ENCODE data around the gene DPEP1.

DPEP1 gene

DNA sequence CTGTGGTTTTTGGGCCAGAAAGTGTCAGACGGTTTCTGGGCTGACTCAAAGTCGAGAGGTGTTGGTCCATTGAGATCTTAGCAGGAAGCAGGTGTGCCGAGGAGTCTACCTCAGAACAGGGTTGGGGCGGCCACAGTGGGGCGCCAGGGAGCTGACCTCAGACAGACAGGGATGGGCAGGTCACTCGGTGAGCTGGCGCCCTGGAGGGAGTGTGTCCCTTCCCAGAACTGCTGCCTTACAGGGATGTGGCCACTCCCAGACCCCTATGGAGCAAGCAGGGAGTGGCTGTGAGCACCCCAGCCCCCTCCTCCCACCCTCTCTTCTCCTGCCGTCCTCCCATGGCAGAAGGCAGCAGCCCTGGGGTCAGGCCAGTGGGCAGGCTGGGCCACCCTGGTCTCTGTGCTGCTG, 14.0 kb upstream of the DPEP1 start:
- DNase-seq, result no peak

- no peak for DNase-seq
Measured at GRCh38 chr16:89599902-89600301, 13.5 kb upstream of the DPEP1 start.

- DNase-seq, result no peak
Measured at GRCh38 chr16:89600427-89600826, 13.0 kb upstream of the DPEP1 start.

DNA sequence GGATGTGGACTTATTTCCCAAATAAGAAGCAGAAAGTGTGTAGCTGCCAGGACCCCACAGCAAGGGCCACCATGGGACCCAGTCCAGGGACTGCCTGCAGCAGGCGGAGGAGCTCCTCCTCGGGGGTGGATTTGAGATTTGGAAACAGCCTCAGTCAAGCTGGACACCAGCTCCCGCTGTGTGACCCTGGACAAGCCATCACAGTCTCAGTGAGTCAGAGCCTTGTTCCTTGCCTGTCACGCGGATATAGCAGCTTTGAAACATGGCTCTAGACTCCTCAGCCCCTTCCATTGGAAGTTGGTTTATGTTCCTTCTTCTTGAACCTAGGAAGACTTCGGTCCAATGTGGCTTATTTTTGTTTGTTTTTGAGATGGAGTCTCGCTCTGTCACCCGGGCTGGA, 12.5 kb upstream of the DPEP1 start:
- no peak for DNase-seq

DNA sequence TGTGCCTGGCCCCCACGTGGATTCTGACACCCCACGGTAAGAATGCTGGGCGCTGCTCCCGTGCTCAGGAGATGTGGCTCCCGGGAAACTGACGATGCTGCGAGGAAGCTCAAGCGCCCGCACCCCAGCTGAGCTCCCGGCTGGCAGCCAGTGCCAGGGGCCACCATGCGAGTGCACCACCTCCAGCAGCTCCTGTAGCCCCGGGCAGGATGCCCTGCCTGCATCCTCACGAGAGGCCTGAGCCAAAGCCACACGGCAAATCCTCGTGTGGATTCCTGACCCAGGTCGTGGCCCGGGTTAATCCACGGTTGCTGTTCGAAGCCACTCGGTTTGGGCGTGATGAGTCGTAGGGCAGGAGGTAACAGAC, 11.6 kb upstream of the DPEP1 start:
- DNase-seq, result no peak

GRCh38 chr16:89602273-89602951, 11.0 kb upstream of the DPEP1 start:
- peak; percentile 33 for DNase-seq

GRCh38 chr16:89602952-89603590, 10.4 kb upstream of the DPEP1 start:
- no peak for DNase-seq

DNA sequence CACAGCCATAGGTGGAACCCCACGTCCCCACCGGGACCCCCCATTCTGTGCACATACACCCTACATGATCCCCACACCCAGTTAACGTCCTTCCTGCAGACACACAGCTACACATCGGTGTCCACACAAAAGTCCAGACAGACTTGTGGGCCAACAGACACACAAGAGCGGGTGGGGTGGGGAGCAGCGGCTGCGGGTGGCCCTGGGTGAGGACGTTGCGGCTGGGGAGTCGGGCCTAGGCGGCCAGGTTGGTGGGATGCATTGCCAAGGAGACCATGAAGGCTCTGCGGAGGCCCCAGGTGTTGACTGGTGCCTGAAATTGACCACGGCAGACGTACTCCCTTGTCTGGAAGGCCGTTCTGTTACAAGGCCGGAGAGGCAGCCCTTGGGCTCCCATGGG, 8.7 kb upstream of the DPEP1 start:
- no peak for DNase-seq

GRCh38 chr16:89605186-89605970, 8.1 kb upstream of the DPEP1 start:
- DNase-seq, result no peak

DNA sequence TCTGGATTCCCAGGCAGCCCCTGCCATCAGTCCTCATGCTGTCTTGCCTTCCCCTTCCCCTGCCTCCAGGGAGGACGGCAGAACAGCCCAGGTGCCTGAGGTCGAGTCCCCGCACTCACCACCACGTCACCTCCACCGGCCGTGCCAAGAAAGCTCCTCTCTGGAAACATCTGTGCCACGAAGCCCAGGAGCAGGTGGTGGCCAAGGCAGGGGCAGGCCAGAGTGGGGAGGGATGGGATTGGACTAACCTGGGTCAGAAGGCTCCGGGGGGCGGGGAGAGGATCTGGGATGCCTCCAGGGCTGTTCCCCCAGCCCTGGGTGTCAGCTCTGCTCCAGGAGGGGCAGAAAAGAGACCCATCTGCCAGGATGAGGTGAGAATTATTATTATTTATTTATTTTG, 7.4 kb upstream of the DPEP1 start:
- no peak for DNase-seq

DNA sequence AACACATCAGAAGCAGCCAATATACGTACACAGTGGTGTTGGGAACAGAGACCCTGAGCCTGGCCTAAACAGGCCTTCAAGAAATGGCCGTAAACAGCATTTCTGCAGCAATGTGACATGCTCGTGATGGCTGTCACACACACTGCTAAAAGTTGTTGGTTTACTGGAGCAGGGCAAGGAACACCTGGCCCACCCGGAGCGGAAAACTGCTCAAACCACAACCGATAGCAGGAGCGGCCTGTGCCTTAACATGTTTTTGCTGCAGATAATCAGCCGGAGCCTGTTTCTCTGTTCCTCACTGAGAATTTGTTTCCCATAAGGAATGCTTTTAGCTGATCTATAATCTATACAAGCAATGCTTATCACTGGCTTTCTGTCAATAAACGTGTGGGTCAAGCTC, 6.0 kb upstream of the DPEP1 start:
- DNase-seq, result no peak

DNA sequence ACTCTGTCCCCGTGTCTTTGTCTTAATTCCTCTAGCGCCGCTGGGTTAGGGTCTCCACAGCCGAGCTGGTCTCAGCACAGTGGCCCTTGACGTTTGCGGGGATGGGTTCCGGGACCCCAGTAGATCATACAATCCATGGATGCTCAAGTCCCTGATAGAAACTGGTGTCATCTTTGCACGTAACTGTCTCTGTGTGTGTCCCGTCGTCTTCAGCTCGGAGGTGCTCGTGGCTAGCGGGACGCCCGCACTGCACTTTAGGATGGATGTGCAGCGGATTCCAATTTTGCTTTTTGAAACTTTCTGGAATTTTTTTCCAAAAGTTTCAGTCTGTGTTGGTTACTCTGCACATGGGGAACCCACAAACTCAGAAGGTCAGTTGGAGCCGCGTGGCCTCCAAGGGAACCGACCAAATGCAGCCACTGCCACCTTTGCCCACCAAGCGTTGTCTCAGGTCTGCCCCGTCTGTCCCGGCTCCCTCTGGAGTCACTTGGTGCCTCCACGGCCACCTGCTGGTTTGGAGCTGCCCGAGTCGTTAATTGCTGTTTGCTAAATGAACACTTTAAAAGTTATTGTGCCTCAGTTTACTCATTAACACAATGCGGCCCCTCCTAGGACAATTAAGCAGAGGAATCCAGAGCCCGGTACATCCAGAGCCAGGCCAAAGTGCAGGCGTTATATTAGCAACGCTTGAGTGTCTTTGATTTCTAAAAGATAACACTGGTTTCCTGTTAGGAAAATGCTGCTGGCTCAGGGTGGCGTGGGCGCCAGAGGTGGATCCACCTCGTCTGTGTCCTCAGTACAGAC, 5.3 kb upstream of the DPEP1 start:
- DNase-seq, result no peak

DNA sequence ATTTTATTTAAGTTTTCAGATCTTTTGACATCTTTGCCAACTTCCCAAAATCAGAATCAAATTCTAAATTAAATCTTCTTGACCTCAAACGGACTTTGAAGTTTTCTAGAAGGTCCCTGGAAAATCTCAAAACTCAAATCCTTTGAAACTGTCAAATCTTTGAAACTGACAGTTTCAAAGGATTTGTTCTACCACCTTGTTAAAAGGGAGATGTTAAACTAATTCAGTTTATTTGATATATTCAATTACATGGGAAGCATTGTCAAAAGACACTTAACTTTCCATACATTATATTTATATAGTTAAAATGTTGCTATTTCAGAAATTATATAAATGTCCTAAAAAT, 3.4 kb upstream of the DPEP1 start:
- no peak for DNase-seq

GRCh38 chr16:89612415-89613166, 851 bp upstream of the DPEP1 start:
- DNase-seq, result no peak

DNA sequence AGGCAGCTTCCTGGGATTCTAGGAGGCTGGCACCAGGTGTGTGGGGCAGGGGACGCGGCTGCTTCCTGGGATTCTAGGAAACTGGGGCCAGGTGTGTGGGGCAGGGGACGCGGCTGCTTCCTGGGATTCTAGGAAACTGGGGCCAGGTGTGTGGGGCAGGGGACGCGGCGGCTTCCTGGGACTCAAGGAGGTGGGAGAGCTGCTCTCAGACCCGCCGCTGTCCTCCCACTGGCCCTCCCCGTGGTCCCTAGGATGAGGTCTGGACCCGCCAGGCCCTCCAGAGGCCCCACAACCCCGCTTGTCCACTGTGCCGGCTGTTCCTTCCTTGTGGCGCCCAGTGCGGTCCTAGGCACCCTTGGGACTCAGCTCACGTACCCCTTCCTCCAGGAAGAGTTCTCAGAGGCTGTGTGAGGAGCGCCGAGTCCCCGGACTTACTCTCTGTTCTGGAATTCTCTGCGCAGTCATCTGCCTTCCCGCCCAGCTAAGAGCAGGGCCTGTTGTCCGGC, 565 bp downstream of the DPEP1 start:
- DNase-seq, result no peak

DNA sequence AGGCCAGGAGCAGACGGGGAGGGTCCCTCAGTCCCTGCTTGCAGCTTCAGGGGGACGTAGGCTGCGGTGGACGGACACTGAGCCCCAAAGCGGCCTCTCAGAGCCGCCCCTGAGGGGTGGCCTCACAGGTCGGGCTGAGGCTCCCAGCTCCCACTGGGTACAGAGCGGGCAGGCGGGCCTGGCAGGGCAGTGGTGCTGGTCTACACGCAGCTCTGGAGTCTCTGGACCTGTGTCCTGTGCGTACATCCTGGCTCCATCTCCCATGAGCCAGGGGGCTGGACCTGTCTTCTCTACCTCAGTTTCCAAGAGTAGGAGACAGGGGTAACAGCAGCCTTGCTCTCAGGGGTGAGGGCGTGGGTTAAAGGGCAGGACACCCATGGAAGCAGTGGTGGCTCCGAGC, 1.7 kb downstream of the DPEP1 start:
- no peak for DNase-seq

GRCh38 chr16:89615596-89616090, 2.2 kb downstream of the DPEP1 start:
- no peak for DNase-seq

- DNase-seq, result no peak
Measured at GRCh38 chr16:89616623-89617022, 3.2 kb downstream of the DPEP1 start.

DNA sequence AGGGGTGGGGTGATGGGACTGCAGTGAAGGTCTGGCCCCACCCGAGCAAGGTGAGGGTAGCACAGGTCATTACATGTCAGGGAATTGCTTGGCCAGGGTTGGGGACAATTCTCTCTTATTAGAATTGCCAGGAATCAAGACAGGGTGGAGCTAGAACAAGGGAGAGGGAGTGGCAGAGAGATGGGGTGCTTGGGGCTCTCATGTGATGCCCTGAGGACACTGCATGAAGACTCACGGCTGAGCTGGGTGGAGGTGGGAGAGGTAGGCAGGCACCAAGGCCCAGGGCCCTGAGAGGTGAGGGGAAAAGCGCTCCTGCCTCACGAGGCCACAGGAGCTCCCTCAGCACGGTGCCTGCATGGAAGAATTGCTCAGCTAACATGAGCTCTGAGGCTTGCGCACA, 3.6 kb downstream of the DPEP1 start:
- DNase-seq, result no peak

DNA sequence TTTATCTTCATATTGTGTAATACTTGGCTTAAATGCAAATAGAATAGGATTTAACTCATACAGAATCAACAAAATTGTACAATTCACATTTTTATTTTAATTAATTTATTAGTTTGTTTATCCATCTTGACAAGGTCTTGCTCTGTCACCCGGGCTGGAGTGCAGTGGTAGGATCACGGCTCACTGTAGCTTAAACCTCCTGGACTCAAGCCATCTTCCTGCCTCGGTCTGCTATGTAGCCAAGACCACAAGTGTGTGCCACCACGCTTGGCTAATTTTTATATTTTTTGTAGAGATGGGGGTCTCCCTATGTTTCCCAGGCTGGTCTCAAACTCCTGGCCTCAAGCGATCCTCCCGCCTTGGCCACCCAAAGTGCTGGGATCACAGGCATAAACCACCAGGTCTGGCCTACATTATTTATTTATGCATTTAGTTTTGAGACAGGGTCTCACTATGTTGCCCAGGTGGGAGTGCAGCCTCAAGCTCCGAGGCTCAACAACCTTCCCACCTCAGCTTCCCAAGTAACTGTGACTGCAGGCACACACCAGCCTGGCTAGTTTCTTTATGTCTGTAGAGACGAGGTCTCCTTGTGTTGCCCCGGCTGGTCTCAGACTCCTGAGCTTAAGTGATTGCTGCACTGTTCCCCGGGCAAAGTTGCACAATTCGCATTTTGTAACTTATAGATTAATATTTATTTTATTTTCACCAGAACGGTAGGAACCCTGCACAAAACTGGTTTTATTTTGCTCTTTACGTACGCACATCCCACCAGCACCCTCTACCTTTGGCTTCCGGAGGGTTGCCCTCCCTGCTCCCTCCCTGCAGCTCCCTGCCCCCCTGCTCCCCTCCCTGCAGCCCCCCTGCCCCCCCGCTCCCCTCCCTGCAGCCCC, 4.9 kb downstream of the DPEP1 start:
- no peak for DNase-seq

DNA sequence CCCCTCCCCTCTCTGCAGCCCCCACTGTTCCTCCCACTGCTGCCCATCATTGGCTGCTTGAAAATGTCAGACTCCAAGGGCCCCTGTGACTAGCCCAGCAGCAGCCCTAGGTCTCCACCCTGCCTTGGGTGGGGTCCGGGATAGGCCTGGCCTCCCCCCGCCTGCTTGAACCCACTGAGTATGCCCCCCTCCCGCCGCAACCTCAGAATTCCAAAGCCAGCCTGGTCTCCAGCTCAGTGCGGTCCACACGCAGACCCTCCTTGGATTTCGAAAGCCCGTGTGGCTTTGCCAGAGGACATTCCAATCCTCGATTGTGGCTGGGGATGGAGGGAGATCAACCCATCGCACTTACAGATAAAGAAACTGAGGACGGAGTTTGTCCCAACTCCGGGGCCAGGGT, 6.4 kb downstream of the DPEP1 start:
- DNase-seq, result no peak
